NCI-H524 (cell line): Measurements from ENCODE around the gene CACNB2.

Experiments used
- DNase-seq, 2 experiments: peaks; one replicate each; lab custom pipeline; 2025; lab: John Stamatoyannopoulos, UW

Gene CACNB2

GRCh38 chr10:18230794-18231193 is 90.6 kb downstream of the CACNB2 start:
- no peak for DNase-seq

- DNase-seq = no peak
These were observed 91.3 kb downstream of the CACNB2 start for GRCh38 chr10:18231480-18231879.

- DNase-seq = no peak
These were observed 93.6 kb downstream of the CACNB2 start for GRCh38 chr10:18233775-18234174.

- DNase-seq = no peak
These were observed 95.3 kb downstream of the CACNB2 start for GRCh38 chr10:18235477-18235876.

- no peak for DNase-seq
These were observed 96.5 kb downstream of the CACNB2 start for GRCh38 chr10:18236756-18237155.

GRCh38 chr10:18238870-18239485 is 98.8 kb downstream of the CACNB2 start:
- DNase-seq = peak in 1 of 2 experiments; percentile 26

GRCh38 chr10:18240185-18240882 is 100.1 kb downstream of the CACNB2 start:
- no peak for DNase-seq

GRCh38 chr10:18246967-18247366 is 106.7 kb downstream of the CACNB2 start:
- no peak for DNase-seq

- DNase-seq = no peak
These were observed 111.9 kb downstream of the CACNB2 start for GRCh38 chr10:18252086-18252485.

GRCh38 chr10:18254086-18254485 is 113.9 kb downstream of the CACNB2 start:
- DNase-seq = no peak

- DNase-seq = no peak
These were observed 114.5 kb downstream of the CACNB2 start for GRCh38 chr10:18254692-18255091.

GRCh38 chr10:18260310-18260922 is 120.2 kb downstream of the CACNB2 start:
- peak in 1 of 2 experiments; percentile 4 for DNase-seq

- peak in 1 of 2 experiments; percentile 18 for DNase-seq
These were observed 120.9 kb downstream of the CACNB2 start for GRCh38 chr10:18261063-18261610.

GRCh38 chr10:18261768-18262231 is 121.6 kb downstream of the CACNB2 start:
- peak in 1 of 2 experiments; percentile 32 for DNase-seq

- DNase-seq = no peak
These were observed 124.3 kb downstream of the CACNB2 start for GRCh38 chr10:18264466-18265050.

- DNase-seq = no peak
These were observed 127.8 kb downstream of the CACNB2 start for GRCh38 chr10:18268005-18268404.

GRCh38 chr10:18271491-18271890 is 131.3 kb downstream of the CACNB2 start:
- no peak for DNase-seq

GRCh38 chr10:18273039-18273438 is 132.8 kb downstream of the CACNB2 start:
- no peak for DNase-seq

- DNase-seq = no peak
These were observed 138.0 kb downstream of the CACNB2 start for GRCh38 chr10:18278181-18278580.

GRCh38 chr10:18279173-18279572 is 138.9 kb downstream of the CACNB2 start:
- DNase-seq = no peak

GRCh38 chr10:18282094-18282493 is 141.9 kb downstream of the CACNB2 start:
- DNase-seq = no peak

GRCh38 chr10:18290651-18291313 is 150.6 kb downstream of the CACNB2 start:
- peak; percentile 67 to 78 for DNase-seq
